ENCODE data around the gene KRT26.
"Not testable (repeated sequence)": the region's sequence is repeated elsewhere in the genome, so short reads cannot be mapped to it uniquely, and the experiment has no call there.

The KRT26 gene, protein sequence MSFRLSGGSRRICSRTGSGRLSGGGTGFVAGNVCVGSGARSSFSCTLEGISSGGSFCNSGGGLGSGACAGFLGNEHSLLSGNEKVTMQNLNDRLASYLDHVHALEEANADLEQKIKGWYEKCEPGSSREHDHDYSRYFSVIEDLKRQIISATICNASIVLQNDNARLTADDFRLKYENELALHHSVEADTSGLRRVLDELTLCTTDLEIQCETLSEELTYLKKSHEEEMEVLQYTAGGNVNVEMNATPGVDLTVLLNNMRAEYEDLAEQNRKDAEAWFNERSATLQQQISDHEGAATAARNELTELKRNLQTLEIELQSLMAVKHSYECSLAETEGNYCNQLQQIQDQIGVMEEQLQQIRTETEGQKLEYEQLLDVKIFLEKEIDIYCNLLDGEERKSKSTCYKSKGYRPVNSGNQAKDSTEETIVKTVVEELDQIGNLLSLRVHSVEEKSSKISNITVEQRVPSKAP

DNA sequence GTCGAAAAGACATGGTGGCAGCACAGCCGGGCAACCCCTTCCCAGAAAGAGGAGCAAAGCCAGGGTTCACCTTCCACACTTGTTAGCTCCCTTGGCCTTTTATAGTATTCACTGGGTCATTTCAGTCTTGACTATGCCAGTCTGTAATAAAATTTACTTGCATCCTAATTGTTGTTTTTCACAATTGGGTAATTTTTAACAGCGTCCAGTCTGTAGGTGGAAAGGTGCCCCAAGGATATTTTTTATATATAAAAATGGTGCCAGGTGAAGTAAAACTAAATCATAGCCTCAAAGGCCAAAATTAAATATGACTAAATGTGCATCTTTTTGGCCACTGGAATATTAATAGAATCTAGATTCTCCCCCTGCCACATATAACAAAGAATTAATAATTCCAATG, at the start of gene KRT26:
Gene KRT26 (minus strand): TSS at position 101 of the 400 bp plus-strand sequence. CDS start 88 bp downstream, at position 13.
- no peak for DNase-seq

DNA sequence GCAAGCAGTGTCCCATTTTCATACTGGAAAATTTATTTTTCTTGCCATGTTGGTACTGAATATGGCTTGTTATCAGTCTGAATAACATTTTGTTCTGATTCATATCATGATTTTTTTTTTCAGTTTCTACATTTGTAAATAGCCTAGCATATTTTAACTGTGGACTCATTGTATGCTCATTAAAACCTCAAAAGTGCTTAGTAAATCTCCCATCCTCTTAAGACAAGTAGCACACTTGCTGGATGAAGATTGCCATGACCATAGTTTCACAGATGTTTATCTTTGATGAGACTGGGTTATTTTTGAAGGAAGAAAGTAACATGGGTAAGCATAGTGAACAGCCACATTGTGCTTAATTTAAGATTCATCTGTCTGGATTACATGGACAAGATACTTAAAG, 49.5 kb upstream of the KRT26 start:
- DNase-seq: no peak

DNA sequence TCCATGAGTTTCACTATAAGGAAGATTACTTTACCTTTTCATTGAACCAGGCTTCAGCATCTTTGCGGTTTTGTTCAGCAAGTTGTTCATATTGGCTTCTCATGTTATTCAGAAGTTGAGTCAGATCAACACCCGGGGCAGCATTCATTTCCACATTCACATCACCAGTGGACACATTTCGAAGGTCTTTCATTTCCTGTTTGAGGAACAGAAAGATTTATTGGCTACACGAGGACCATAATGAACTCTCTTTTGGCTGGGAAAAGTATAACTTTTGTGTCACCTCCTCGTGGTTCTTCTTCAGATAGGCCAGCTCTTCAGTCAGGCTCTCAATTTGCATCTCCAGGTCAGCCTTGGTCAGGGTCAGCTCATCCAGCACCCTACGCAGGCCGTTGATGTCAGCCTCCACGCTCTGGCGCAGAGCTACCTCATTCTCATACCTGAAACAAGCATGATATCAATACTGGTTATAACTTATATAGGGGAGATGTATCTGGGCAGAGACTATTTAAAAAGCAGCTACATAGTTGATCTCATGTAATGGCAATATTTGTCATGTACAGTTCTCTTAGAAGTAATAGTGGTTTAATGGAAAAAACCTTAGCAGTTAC, 48.3 kb upstream of the KRT26 start:
- DNase-seq: no peak

DNA sequence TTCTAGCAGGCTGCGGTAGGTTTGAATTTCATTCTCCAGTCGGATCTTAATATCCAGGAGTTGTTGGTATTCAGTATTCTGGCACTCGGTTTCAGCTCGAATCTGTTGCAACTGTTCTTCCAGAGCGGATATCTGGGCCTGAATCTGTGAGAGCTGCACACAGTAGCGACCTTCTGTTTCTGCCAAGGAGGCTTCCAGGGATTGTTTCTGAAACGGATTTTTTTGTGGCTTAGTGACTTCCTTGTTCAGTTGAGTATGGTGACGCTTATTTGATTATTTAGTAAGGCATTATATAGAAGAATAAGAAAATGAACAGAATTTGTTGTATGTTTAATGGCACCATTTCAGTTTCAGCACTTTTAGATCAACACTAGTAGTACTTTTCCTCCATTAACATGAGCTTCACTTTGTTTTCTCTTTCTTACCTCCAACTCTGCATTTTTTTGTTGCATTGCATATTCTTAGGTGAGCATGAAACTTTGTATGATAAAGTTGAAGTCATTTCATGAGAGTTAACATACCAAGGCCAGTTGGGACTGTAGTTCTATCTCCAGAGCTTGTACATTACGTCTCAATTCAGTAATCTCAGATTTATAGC, 47.6 kb upstream of the KRT26 start:
- DNase-seq: no peak

DNA sequence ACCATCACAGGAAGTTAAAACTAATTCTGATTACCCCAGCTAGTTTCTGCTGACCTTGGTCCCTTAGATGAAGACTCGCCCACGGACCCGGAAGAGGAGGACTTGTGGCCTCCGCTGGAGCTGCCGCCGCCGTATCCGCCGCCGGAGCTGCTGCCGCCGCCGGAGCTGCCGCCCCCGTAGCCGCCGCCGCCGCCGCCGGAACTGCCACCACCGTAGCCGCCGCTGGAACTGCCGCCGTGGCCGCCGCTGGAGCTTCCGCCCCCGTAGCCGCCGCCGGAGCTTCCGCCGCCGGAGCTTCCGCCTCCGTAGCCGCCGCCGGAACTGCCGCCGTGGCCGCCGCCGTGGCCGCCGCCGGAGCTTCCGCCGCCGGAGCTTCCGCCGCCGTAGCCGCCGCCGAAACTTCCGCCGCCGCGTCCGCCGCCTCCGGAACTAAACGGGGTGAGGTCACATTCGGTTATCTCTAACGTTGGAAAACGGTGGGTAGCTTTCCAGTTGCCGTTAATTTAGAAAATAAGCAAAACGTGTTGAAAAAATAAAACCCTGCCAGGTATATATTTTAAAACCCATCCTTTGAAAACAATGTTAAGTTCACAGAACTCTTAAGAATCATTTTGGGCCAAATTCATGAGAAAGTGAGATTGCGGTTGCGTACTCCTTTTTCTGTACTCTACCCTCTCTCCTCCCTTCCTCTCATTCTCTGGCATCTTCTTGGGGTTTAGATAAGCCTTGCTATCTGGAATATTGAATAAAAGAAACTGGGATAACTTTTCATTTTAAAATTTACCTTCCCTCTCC, 46.9 kb upstream of the KRT26 start:
- DNase-seq: peak; percentile 94

DNA sequence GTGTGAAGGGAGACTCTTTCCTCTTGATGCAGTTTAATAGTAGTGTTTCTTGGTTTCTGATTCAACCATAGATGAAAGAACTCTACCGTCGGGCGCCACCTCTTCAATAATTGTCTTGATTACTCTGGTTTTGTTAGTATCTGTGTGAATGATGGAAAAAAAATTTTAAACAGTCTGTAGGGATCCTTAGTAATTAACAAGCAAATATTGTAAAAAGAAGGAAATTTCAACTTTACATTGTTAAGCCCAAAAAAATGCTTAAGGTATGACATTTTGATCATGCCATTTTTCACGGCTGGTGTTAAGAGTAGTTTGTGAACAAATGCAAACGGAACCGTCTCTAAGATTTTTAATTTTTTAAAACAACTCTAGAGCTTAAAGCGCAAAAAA, 46.3 kb upstream of the KRT26 start:
- no peak for DNase-seq

DNA sequence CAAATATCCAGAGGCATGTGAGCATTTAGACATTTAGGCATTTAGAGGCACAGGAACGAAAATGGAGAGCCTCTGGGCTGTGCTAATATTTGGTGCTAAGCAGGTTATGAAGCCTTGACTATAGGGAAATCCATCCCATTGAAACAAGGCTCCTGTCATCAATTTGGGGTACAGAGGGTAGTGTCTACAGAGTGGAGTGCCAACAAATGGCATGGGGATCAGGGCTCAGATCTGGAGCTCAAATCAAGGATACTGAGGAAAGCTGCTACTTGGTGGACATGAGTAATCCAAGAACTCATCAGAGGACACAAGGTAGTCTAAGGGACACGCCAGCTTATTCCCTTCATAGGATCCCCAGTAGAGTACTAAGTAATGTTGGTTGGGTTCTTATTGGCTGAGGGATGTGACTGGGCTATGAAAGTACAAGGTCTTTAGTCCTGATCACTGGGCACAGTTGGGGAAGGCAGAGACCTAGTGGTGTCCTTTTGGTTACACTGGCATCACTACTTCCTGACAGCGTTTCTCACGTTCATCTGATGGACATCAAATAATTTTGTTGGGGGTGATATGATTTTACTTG, 45.2 kb upstream of the KRT26 start:
- no peak for DNase-seq

DNA sequence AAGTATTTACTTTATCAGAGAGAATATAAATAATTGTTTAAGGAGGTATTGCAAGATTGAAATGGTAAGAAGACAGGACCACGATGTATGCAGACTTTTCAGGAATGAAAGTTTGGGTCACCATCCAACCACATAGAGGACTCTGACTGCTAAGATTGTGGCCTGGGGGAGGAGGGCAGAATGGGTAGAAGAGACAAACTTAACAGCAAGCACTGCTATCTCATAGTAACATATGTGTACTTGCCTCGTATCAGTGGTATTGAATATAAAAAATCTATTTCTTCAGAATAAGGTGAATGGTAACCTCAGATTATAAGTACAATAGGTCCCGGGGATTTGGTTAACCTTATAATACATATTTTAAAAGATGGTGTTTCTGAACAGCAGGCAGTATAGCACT, 44.6 kb upstream of the KRT26 start:
- DNase-seq: no peak

DNA sequence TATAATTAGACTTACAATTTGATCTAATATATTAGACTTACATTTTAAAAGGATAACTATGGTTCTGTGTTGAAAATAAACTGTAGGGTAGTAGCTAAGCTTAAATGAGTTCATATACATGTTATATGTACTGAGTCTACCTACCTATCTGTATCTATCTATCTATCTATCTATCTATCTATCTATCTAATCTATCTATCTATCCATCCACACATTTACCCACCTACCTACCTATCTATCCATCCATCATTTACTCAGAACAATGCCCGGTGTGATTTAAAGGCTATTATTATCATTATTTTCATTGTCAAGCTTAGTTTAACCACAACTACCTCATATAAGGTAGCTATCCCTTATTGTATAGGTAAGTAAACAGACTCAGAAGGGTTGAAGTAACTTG, 43.4 kb upstream of the KRT26 start:
- no peak for DNase-seq

DNA sequence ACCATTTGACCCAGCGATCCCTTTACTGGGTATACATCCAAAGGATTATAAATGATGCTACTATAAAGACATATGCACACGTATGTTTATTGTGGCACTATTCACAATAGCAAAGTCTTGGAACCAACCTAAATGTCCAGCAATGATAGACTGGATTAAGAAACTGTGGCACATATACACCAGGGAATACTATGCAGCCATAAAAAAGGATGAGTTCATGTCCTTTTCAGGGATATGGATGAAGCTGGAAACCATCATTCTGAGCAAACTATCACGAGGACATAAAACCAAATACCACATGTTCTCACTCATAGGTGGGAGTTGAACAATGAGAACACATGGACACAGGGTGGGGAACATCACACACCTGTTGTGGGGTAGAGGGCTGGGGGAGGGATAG, 42.7 kb upstream of the KRT26 start:
- DNase-seq: not testable (repeated sequence)

DNA sequence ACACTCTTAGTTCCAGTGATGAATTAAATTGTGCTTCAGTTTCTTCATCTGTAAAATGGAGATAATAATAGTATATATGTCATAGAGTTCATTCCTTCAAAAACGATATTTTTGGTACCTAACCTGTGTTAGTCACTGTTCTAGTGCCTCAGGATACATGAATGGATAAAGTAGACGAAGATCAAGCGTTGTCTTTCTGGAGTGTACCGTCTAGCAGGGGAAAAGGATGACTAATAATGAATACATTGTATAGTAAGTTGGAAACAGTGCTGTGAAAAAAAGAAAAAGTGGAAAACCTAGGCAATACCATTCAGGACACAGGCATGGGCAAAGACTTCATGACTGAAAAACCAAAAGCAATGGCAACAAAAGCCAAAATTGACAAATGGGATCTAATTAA, 41.8 kb upstream of the KRT26 start:
- no peak for DNase-seq

DNA sequence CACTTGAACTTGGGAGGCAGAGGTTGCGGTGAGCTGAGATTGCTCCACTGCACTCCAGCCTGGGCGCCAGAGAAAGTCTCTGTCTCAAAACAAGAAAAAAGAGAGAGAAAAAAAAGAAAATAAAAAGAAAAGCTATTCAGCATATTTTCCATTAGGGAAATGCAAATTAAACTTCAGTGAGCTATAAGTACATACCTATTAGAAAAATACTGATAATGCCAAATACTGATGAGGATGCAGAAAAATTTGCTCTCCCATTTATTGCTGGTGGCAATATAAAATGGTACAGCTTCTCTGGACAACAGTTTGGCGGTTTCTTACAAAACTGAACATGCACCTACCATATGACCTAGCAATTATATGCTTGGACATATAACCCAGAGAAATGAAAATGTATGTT, 40.6 kb upstream of the KRT26 start:
- DNase-seq: no peak

DNA sequence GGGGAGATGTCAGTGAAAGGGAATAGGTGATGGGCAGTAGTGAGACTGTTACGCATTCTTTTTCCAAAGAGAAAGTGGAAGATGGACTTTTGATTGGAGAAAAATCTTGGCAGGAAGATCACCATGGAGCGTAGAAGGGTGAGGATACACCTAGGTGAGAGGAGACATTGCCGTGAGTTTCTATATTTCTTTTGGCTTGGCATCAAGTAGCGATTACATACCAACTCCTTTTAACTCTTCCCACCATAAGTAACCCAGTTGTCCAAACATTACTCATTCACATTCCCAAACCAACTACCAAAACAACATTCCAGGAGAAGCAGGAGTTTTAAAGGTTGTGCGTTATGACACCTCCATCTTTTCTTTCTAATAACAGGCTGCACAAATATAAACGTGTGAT, 38.5 kb upstream of the KRT26 start:
- DNase-seq: no peak

DNA sequence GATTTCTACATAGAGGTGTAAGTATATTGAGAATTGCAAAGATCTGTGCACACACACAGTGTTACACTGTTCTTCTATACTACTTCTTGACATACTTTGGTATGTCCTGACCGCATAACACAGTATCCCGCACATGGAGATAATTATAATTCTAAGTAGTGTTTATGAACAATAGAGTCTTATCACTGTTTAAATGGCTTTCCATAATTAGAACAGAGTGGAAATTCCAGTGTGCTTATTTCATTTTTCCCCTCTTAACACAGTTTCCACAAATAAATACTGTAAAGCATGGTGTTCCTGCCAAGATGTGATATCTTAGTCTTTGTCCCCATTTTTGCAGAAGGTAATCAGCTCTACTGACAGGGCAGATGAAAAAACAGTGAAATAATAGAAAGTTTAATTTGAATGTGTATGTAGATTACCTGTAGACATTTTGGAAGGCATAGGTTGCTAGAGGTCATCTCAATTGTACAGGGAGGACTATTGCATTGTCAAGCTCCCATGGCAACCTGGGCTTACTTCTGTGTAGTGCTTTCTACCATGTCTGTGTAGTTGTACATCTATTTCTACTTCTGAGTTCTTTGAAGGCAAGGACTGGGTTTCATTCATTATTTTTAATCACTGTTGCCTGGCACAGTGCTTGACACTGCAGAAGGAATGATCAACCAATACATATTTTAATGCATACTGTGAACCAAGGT, 37.9 kb upstream of the KRT26 start:
- no peak for DNase-seq

DNA sequence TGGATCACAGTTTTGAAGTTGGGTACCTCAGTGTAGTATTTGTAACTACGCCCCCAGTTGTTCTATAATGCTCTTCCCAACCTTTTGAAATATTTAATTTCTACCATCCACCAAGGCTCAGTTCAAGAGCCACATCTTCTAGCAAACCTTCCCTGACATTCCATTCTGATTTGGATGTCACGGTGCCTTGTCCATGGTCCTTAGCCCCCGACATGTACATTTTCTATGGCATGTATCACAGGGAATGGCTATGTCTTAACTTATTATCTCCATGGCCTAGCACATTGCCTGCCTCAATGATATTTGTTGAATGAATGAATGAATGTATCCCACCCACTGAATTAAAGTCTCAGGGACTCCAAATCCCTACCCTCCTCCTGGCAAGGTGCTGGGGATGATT, 34.1 kb upstream of the KRT26 start:
- no peak for DNase-seq

DNA sequence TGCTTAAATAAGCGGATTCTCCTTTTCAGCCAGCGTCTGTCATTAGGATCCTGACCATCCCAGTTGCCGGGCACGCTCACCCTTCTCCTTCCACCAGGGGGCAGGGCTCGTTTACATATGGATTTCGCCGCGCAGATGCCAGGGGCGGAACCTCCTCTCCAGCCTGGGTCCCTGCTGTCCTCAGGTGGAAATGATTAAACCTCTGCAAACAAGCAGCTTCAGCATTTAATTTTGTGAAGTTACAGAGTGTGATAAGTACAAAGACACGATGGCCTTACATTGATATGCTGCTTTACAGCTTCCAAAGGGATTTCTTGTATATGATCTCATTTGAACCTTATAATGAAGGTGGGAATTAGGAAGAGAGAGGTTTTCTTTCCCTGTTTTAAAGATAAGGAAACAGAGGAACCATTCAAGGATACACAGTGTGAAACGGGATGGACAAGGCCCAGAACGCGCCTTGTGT, 31.6 kb upstream of the KRT26 start:
- peak; percentile 93 for DNase-seq

DNA sequence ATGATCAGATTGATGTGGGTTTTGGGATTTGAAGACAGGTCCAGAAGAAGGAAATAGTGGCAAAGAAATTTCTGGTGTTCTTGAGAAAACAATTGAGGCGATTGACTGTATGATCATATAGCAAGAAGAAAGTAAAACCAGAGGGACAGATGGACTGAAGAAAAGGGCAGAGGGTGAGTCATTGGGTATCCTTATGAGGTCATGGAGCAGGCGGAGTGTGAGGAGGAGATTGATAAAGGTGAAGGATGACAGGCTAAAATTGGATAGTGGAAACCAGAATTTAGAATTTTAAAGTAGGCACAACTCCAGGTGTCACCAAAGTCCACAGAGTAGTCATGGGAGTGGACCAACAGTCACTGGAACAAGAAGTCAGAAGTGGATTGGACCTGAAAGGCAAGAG, 29.2 kb upstream of the KRT26 start:
- no peak for DNase-seq

DNA sequence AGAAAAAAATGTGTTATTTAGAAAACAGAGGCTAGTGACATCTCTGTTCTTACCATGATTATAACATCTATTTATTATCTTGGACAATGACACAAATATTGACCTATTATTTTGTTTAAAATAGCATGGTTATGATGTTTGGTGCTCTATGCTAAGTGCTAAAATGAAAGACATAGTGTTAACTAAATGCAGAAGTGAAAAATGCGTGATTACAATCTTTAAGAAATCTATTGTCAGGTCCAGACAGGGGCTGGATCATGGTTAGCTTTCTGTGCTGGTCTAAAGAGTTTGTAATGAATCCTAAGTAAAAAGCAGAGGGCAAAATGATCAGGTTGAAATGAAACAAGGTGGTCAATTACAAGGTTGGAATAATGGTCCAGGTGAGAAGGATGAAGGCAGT, 28.4 kb upstream of the KRT26 start:
- DNase-seq: no peak

DNA sequence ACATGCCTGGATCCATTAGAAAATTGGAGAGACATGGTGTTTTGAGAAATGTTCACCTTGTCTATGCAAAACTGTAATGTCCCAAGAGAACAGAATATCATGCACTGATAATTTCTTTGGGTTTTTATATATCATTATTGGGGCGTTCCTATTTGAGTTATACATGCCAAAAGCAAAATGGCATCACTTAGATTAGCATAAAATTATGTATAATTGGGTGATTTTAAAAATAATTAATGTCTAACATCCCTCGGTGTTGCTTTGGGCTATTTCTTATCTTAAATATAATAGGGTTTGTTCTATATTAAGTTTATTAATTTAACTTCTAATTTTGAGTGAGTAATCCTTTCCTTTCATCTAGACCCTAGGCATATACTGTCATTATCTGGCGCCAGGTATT, 27.9 kb upstream of the KRT26 start, which contains the start of gene KRT28:
Gene KRT28 (minus strand): TSS at position 101 of the 400 bp plus-strand sequence. CDS start 66 bp downstream, at position 35.
- DNase-seq: no peak

DNA sequence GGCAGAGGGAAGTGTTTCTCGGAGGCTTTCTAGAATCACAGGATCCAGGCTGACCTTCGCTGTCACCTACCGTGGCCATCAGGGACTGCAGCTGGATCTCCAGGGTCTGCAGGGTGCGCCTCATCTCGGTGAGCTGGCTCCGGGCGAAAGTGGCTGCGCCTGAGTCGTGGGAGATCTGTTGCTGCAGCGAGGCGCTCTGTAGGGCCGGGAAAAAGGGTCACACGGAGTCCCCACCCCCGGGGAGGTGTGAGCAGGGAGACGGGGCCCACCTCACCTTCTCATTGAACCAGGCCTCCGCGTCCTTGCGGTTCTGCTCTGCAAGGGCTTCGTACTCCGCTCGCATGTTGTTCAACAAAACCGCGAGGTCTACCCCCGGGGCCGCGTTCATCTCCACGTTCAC, 24.8 kb upstream of the KRT26 start:
- no peak for DNase-seq

DNA sequence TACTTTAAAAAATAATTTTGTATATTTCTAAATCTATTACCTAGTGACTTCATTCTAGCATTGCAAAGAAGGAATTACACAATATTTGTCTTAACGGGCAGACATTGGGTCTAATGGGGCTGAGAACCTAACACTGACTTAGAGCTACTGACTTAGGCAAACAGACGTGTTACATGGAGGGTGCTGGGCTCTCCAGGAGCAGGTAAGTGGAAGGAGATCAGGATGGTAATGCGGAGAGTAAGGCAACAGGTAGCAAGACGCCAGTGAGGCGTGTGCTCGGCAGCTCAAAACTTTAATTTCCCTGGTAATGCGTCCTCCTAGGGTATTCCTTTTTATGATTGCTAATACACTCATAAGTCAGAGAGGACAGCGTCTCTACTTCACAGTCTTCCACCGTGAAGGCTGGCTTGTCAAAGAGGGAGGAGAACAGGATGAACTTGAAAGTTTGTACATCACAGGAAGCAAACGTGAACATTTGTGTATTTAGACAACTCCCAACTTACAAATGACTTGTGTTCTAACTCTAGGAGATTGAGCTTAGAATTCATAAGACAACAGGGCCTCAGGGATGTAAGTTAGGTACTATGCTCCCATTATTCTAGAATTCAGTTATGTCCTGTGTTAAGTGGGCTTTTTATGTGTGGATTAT, 23.1 kb upstream of the KRT26 start:
- no peak for DNase-seq

DNA sequence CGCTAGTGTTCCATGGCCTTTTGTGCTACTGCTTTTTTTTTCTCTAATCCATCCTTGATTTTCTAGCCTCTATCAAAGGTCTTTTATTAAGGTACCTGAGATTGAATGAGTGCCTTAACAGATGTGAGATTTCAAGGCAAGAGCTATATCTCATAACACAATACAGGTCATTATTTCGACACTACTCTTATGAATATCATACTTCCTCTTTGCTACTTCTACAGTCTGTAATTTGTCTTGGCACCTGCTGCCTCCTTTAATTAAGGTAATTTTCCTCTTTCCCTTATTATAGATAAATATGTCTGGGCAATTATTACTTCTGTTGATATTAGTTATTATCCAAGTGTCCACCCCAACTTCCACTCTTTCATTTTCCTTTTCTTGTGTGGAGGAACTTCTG, 22.5 kb upstream of the KRT26 start:
- no peak for DNase-seq
